Caco-2 (cell line): Measurements from ENCODE around the gene CLEC17A. TPM values are rescaled to one million over a fixed set of nuclear protein-coding genes. Genes with fewer than 3 reads are reported as not detected.
A peak's percentile ranks its signal among the peaks of the same experiment; 100 is the strongest.

Experiments used
- BruUV-seq: library from RNA; stranded (reverse); fragments of 400-500 nt; replicated peaks from 2 replicates; lab custom pipeline; 2021; lab: Mats Ljungman, UMichigan
- CTCF ChIA-PET: fragments of 300-600 bp; sonication (Branson Sonifier 250); formaldehyde crosslinking; loops from one replicate; lab custom pipeline; 2022; ENCODE audit warnings: antibody characterized with exemption; lab: Charles Lee
- POLR2A ChIA-PET: fragments of 300-600 bp; sonication (Branson Sonifier 250); formaldehyde crosslinking; loops from one replicate; lab custom pipeline; 2022; ENCODE audit warnings: antibody characterized with exemption; lab: Charles Lee
- DNase-seq, 2 experiments: peaks; one replicate each; pipeline versions ENCODE4 v3.0.0 to v3.0.0-alpha.2; 2020 to 2022
- H3K27me3 ChIP-seq: replicated peaks from 2 replicates; pipeline ENCODE4 v1.6.0; 2011; ENCODE audit warnings: low read length; ENCODE audit not compliant: control insufficient read depth, insufficient read depth
- H3K36me3 ChIP-seq: 2 replicates; pipeline ENCODE4 v1.5.1; 2011; ENCODE audit warnings: low read length; ENCODE audit not compliant: control insufficient read depth, insufficient read depth
- H3K4me1 ChIP-seq: fragments of 250-450 bp; sonication (Bioruptor Pico); 2 replicates; pipeline ENCODE4 v1.5.1; 2020; ENCODE audit warnings: mild to moderate bottlenecking
- H3K4me3 ChIP-seq: 2 replicates; pipeline ENCODE4 v1.5.1; 2011; ENCODE audit warnings: low read depth, mild to moderate bottlenecking, control low read depth, low read length
- H3K9me3 ChIP-seq: fragments of 250-450 bp; sonication (Bioruptor Pico); 2 replicates; pipeline ENCODE4 v1.5.1; 2020; ENCODE audit warnings: mild to moderate bottlenecking, moderate library complexity
- H3K27ac Mint-ChIP-seq: one replicate; pipeline ENCODE4 v1.8.0; 2022; ENCODE audit warnings: mixed read lengths; ENCODE audit not compliant: unreplicated experiment
- H3K27me3 Mint-ChIP-seq: one replicate; pipeline ENCODE4 v1.8.0; 2022; ENCODE audit warnings: mixed read lengths; ENCODE audit not compliant: insufficient read depth, unreplicated experiment
- H3K36me3 Mint-ChIP-seq: one replicate; pipeline ENCODE4 v1.8.0; 2022; ENCODE audit warnings: mild to moderate bottlenecking, mixed read lengths; ENCODE audit not compliant: insufficient read depth, unreplicated experiment
- H3K4me1 Mint-ChIP-seq: one replicate; pipeline ENCODE4 v1.8.0; 2022; ENCODE audit warnings: low read depth, mixed read lengths; ENCODE audit not compliant: unreplicated experiment
- H3K4me3 Mint-ChIP-seq: one replicate; pipeline ENCODE4 v1.8.0; 2022; ENCODE audit warnings: mild to moderate bottlenecking, moderate library complexity, mixed read lengths; ENCODE audit not compliant: unreplicated experiment
- H3K9me3 Mint-ChIP-seq: one replicate; pipeline ENCODE4 v1.8.0; 2022; ENCODE audit warnings: mixed read lengths; ENCODE audit not compliant: unreplicated experiment
- CTCF ChIP-seq, 2 experiments: fragments of 200-600 bp in 1 of 2; IDR thresholded peaks; 1 replicate in 1 of 2; 2 replicates in 1 of 2; pipeline versions ENCODE4 v1.5.1 to v1.8.0; 2011 to 2022; ENCODE audit warnings: antibody characterized with exemption in 1 of 2, control low read depth in 1 of 2, inconsistent platforms in 1 of 2, low read depth in 1 of 2, low read length in 1 of 2, mild to moderate bottlenecking in 1 of 2, moderate library complexity in 1 of 2; ENCODE audit not compliant: insufficient read depth in 1 of 2, severe bottlenecking in 1 of 2, unreplicated experiment in 1 of 2
- intact Hi-C: fragments of 100-400 bp; cut with micrococcal nuclease; formaldehyde crosslinking; loops from one replicate; pipeline ENCODE4 v1.10.0; 2022; ENCODE audit not compliant: unreplicated experiment
- total RNA-seq: library from RNA; stranded (reverse); gene quantifications from 2 replicates; pipeline ENCODE4 v1.2.3, GENCODE V29; 2022

Gene CLEC17A
- total RNA-seq, 1 experiment from 2014 or later, result not detected

- Mint-ChIP-seq H3K36me3 (peaks cover 34% of the 10 kb centered on the region), H3K27ac (peak overlapping the region; percentile 92), H3K4me1 (peaks cover 9% of the 10 kb centered on the region), H3K9me3 (no peaks in the 10 kb centered on the region), H3K4me3 (peak overlapping the region; percentile 88), H3K27me3 (no peaks in the 10 kb centered on the region)
- Histone ChIP-seq H3K4me3 (peak overlapping the region; percentile 92), H3K36me3 (no peaks in the 10 kb centered on the region), H3K27me3 (no peaks in the 10 kb centered on the region), H3K4me1 (no peaks in the 10 kb centered on the region), H3K9me3 (no peaks in the 10 kb centered on the region)
- no peak for DNase-seq
- no peak for TF ChIP-seq CTCF (IDR thresholded peaks at IDR 0.05; ENCODE audit: insufficient read depth in 1 of 2, low read depth in 1 of 2, low read length in 1 of 2, severe bottlenecking in 1 of 2, unreplicated experiment in 1 of 2)
- no TSS peak for BruUV-seq
- ChIA-PET CTCF (interaction anchor here (0.6 kb wide), 1 partner anchor 983 kb away, joined by 4 read pairs; no protein-coding TSS in a partner anchor), POLR2A (interaction anchor here (1.1 kb wide), 2 partner anchors 41 to 119 kb away, joined by 6 read pairs; partner anchors contain the start of gene ZNF333)
- intact Hi-C loops, result loop anchor here (10.0 kb wide), 1 partner anchor 214 kb away; no protein-coding TSS in a partner anchor
These were observed 11.9 kb upstream of the CLEC17A start for GRCh38 chr19:14570864-14571527.

- BruUV-seq, result TSS peak; percentile 64
- Histone ChIP-seq H3K4me1 (no peaks in the 10 kb centered on the region), H3K36me3 (no peaks in the 10 kb centered on the region), H3K27me3 (no peaks in the 10 kb centered on the region), H3K9me3 (no peaks in the 10 kb centered on the region), H3K4me3 (peak within 1 kb of the TSS; percentile 92)
- ChIA-PET POLR2A (interaction anchor here (0.9 to 1.1 kb wide), 4 partner anchors 42 to 115 kb away, joined by 4 to 6 read pairs (median 5); partner anchors contain the start of genes DNAJB1 and GIPC1), CTCF (interaction anchor here (0.6 to 2.5 kb wide), 6 partner anchors 9 to 1811 kb away, joined by 3 to 50 read pairs (median 4); partner anchors contain the start of gene ASF1B)
- H3K9me3 Mint-ChIP-seq, result no peaks in the 10 kb centered on the region
- peaks cover 9% of the 10 kb centered on the region for H3K4me1 Mint-ChIP-seq
- TF ChIP-seq CTCF (IDR thresholded peaks at IDR 0.05; ENCODE audit: insufficient read depth in 1 of 2, low read depth in 1 of 2, low read length in 1 of 2, severe bottlenecking in 1 of 2, unreplicated experiment in 1 of 2), result peak; percentile 39 to 87
- peaks cover 32% of the 10 kb centered on the region for H3K36me3 Mint-ChIP-seq
- intact Hi-C loops, result loop anchor here (1.0 to 10.0 kb wide), 2 partner anchors 54 to 213 kb away; partner anchors contain the start of gene DNAJB1
- H3K27me3 Mint-ChIP-seq, result no peaks in the 10 kb centered on the region
- peak; percentile 93 for DNase-seq
- H3K27ac Mint-ChIP-seq, result peak within 1 kb of the TSS; percentile 92
- peak within 1 kb of the TSS; percentile 88 for H3K4me3 Mint-ChIP-seq
These were observed 11.0 kb upstream of the CLEC17A start, which contains the start of gene NDUFB7 for GRCh38 chr19:14571695-14572490. NDUFB7 (minus strand) TSS chr19:14572066; CDS start chr19:14572000, 66 bp downstream.

GRCh38 chr19:14575428-14575980 is 7.4 kb upstream of the CLEC17A start:
- peaks cover 8% of the 10 kb centered on the region for H3K36me3 Mint-ChIP-seq
- Histone ChIP-seq H3K27me3 (no peaks in the 10 kb centered on the region), H3K9me3 (no peaks in the 10 kb centered on the region), H3K4me1 (no peaks in the 10 kb centered on the region), H3K36me3 (no peaks in the 10 kb centered on the region), H3K4me3 (no peak overlapping the region)
- no TSS peak for BruUV-seq
- H3K27ac Mint-ChIP-seq, result no peak overlapping the region
- H3K4me3 Mint-ChIP-seq, result no peak overlapping the region
- CTCF ChIA-PET, result no interaction called here
- no peaks in the 10 kb centered on the region for H3K4me1 Mint-ChIP-seq
- no peaks in the 10 kb centered on the region for H3K27me3 Mint-ChIP-seq
- TF ChIP-seq CTCF (IDR thresholded peaks at IDR 0.05; ENCODE audit: insufficient read depth in 1 of 2, low read depth in 1 of 2, low read length in 1 of 2, severe bottlenecking in 1 of 2, unreplicated experiment in 1 of 2), result no peak
- no peaks in the 10 kb centered on the region for H3K9me3 Mint-ChIP-seq
- intact Hi-C loops, result loop anchor here (10.0 kb wide), 1 partner anchor 209 kb away; no protein-coding TSS in a partner anchor
- POLR2A ChIA-PET, result no interaction called here
- DNase-seq, result no peak
